Astrocyte of the cerebellum (primary cell): ENCODE results near the gene CYP27C1.

Experiments used
- DNase-seq: peaks from one replicate; pipeline ENCODE4 v3.0.0-alpha.2; 2011; ENCODE audit warnings: low read depth
- H3K4me3 ChIP-seq: 2 replicates; pipeline ENCODE4 v1.5.1; 2011; ENCODE audit warnings: mild to moderate bottlenecking, low read depth, low read length, moderate library complexity
- CTCF ChIP-seq: IDR thresholded peaks from 2 replicates; pipeline ENCODE4 v1.5.1; 2012; ENCODE audit warnings: low read length, low read depth, moderate library complexity, mild to moderate bottlenecking; ENCODE audit errors: missing control alignments
- in situ Hi-C: cut with HindIII; loops from 2 replicates; pipeline ENCODE4 v1.10.0; 2017; ENCODE audit warnings: low sequenced_read_pairs

Gene CYP27C1

DNA sequence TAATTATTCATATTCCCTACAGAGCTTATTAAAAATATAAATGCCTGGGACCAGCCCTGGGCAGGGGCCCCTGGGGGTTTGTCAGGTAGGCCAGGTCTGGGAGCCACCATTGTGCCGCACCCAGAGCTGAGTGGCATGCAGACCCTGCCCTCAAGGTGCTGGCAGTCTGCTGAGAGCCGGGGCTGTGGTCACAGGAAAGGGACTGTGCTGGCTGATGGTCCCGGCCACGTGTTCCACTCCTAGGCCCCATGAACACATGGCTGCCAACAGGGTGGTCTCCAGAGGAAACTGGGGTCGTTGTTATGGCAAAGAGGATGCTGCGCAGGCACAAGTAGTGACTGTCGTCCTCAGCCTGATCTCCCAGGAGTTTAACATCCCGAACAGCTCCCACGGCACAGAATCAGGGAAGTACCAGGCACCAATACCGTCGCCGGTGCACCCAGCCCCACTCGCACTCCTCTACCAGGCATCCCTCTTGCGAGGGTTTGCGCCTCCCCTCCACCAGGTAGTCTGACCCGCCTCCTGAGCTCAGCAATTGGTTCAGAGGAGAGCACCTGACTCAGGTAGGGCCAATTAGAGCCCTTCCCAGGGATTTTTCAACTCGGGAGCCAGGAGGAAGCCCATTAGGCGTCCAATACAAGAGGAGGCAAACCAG, 73.9 kb downstream of the CYP27C1 start:
- no peak overlapping the region for H3K4me3 ChIP-seq
- DNase-seq: no peak
- in situ Hi-C loops: no loop called here
- TF ChIP-seq CTCF: no peak

- H3K4me3 ChIP-seq: no peak overlapping the region
- no peak for TF ChIP-seq CTCF
- no peak for DNase-seq
- in situ Hi-C loops: no loop called here
These were observed 74.7 kb downstream of the CYP27C1 start for GRCh38 chr2:127145280-127145895.

- H3K4me3 ChIP-seq: no peak overlapping the region
- DNase-seq: no peak
- in situ Hi-C loops: no loop called here
- TF ChIP-seq CTCF: no peak
These were observed 76.0 kb downstream of the CYP27C1 start for GRCh38 chr2:127143841-127144782.

GRCh38 chr2:127142663-127143630, 77.2 kb downstream of the CYP27C1 start:
- in situ Hi-C loops: no loop called here
- DNase-seq: no peak
- TF ChIP-seq CTCF: no peak
- H3K4me3 ChIP-seq: no peak overlapping the region

GRCh38 chr2:127140538-127140937, 79.6 kb downstream of the CYP27C1 start:
- H3K4me3 ChIP-seq: no peak overlapping the region
- in situ Hi-C loops: no loop called here
- no peak for TF ChIP-seq CTCF
- DNase-seq: no peak
